ENCODE data around the gene PCGF5. TPM values are rescaled to one million over a fixed set of nuclear protein-coding genes. Genes with fewer than 3 reads are reported as not detected.

The PCGF5 gene
- total RNA-seq, 4 donors from 2014 or later: 46.2 to 63.5 (median 49.1) TPM

DNA sequence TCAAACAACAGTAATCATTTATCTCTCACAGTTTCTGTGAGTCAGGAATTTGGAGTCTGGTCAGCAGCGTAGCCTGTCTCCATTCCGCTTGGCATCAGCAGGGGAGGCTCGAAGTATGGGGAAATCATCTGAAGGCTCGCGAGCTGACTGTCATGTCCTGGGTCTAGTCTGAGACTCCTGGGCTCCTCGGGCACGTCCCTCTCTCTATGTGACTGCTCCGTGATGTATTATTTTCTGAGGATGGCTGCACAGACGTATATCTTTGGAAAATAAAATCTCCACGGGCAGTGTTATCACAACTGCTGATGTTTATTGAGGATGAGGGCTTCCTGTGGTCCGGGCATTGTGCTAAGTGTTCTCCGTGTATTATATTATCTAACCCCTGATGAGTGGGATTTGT, 23.3 kb upstream of the PCGF5 start:
- intact Hi-C loops (cut with DNase I; ENCODE audit: low total_unique reads) (no loop called here), in situ Hi-C loops (cut with MboI; ENCODE audit: low sequenced_read_pairs in 4 of 4) (no loop called here)
- peaks cover 57 to 65% of the 10 kb centered on the region in 2 donors for H3K4me1 ChIP-seq

DNA sequence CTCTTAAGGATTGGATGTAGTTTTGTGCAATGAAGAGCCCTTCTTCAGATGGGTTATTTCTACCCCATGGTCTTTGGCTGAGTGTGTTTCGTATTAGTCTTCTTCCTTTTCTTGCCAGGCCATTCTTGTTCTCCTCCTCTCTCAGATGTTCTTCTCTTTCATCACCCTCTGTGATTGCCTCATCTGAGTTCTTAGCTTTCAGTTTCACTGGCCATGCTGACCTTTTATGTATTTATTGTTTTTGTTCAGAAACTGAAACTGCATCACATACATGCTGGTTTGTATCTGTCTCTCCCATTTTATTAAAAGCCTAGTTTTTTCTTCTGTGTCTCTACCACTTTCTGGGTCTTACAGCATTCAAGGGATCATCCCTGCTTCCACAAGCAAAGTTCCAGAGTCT, 21.7 kb upstream of the PCGF5 start:
- H3K27ac ChIP-seq: peak overlapping the region; percentile 72 to 90 (median 81)
- peak; percentile 93 to 98 for ATAC-seq
- peak; percentile 36 for DNase-seq
- no peaks in the 10 kb centered on the region for H3K9me3 ChIP-seq
- H3K4me1 ChIP-seq: peaks cover 63 to 72% of the 10 kb centered on the region in 2 donors
- in situ Hi-C loops (cut with MboI; ENCODE audit: low sequenced_read_pairs in 4 of 4) (no loop called here), intact Hi-C loops (cut with DNase I; ENCODE audit: low total_unique reads) (loop anchor here (2.0 kb wide), 1 partner anchor 22 kb away; the partner anchor contains the start of gene PCGF5)
- no peak for TF ChIP-seq POLR2A (IDR thresholded peaks at IDR 0.05)
- TF ChIP-seq, protein P1, sequence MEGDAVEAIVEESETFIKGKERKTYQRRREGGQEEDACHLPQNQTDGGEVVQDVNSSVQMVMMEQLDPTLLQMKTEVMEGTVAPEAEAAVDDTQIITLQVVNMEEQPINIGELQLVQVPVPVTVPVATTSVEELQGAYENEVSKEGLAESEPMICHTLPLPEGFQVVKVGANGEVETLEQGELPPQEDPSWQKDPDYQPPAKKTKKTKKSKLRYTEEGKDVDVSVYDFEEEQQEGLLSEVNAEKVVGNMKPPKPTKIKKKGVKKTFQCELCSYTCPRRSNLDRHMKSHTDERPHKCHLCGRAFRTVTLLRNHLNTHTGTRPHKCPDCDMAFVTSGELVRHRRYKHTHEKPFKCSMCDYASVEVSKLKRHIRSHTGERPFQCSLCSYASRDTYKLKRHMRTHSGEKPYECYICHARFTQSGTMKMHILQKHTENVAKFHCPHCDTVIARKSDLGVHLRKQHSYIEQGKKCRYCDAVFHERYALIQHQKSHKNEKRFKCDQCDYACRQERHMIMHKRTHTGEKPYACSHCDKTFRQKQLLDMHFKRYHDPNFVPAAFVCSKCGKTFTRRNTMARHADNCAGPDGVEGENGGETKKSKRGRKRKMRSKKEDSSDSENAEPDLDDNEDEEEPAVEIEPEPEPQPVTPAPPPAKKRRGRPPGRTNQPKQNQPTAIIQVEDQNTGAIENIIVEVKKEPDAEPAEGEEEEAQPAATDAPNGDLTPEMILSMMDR (IDR thresholded peaks at IDR 0.05 in 4 of 5, conservative IDR thresholded peaks at IDR 0.05 in 1 of 5): no peak
- no peaks in the 10 kb centered on the region for H3K36me3 ChIP-seq
- H3K4me3 ChIP-seq: peak overlapping the region in 2 of 4 donors; percentile 16 to 19
- H3K27me3 ChIP-seq: no peaks in the 10 kb centered on the region

More for the DNA sequence above, 23.3 kb upstream of the PCGF5 start:
- H3K36me3 ChIP-seq: no peaks in the 10 kb centered on the region
- H3K27ac ChIP-seq: peak overlapping the region; percentile 21 to 90 (median 81)
- TF ChIP-seq, protein P1 (IDR thresholded peaks at IDR 0.05 in 4 of 5, conservative IDR thresholded peaks at IDR 0.05 in 1 of 5): no peak
- no peak for TF ChIP-seq POLR2A (IDR thresholded peaks at IDR 0.05)
- ATAC-seq: peak in 1 of 2 donors; percentile 19
- H3K9me3 ChIP-seq: no peaks in the 10 kb centered on the region
- peak in 1 of 2 donors; percentile 42 for DNase-seq
- no peak overlapping the region for H3K4me3 ChIP-seq
- H3K27me3 ChIP-seq: no peaks in the 10 kb centered on the region

DNA sequence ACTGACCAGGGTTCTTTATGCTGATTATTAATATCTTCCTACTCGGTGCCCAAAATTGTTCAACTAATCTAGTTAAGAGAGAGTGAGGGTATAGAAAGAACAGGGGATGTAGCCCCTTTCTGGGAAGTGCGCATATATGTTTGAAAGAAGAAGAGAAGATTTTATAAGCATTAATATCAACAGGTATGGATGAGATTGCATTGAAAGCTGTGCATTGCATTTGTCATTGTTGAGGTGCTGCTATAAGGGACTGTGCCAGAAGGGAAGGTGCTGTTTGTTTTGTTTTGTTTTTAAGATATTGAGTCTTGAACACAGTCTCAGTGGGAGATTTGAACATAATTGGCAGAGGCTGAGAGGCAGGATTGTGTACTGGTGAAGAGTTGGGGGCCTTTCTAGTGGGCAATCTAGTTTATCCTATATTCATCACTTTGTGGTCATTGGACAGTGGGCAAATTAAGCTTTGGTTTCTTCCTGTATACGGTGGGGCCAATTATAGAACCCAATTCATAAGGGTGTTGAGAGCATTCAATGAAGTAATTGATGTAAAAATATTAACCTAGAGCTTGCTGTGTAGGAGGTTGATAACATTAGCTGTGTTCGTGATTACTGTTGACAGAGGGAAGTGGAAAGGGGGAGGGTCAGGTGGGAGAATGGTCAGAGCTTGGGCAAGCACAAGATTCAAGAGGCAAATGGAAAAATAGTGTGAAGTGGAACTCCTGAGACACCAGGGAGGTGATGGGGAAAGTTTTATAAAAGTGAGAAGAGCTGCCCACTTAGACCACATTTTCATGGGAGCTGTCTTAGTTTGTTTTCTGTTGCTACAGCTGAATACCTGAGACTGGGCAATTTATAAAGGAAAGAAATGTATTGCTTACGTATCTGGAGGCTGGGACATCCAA, 19.9 kb upstream of the PCGF5 start:
- H3K4me3 ChIP-seq: no peak overlapping the region
- DNase-seq: no peak
- no peaks in the 10 kb centered on the region for H3K27me3 ChIP-seq
- ATAC-seq: no peak
- no peaks in the 10 kb centered on the region for H3K9me3 ChIP-seq
- TF ChIP-seq, protein P1 (IDR thresholded peaks at IDR 0.05 in 4 of 5, conservative IDR thresholded peaks at IDR 0.05 in 1 of 5): no peak
- TF ChIP-seq POLR2A (IDR thresholded peaks at IDR 0.05): no peak
- in situ Hi-C loops (cut with MboI; ENCODE audit: low sequenced_read_pairs in 4 of 4) (no loop called here), intact Hi-C loops (cut with DNase I; ENCODE audit: low total_unique reads) (no loop called here)
- peak overlapping the region in 3 of 4 donors; percentile 81 to 90 (median 81) for H3K27ac ChIP-seq
- peaks cover 62 to 81% of the 10 kb centered on the region in 2 donors for H3K4me1 ChIP-seq
- H3K36me3 ChIP-seq: no peaks in the 10 kb centered on the region

DNA sequence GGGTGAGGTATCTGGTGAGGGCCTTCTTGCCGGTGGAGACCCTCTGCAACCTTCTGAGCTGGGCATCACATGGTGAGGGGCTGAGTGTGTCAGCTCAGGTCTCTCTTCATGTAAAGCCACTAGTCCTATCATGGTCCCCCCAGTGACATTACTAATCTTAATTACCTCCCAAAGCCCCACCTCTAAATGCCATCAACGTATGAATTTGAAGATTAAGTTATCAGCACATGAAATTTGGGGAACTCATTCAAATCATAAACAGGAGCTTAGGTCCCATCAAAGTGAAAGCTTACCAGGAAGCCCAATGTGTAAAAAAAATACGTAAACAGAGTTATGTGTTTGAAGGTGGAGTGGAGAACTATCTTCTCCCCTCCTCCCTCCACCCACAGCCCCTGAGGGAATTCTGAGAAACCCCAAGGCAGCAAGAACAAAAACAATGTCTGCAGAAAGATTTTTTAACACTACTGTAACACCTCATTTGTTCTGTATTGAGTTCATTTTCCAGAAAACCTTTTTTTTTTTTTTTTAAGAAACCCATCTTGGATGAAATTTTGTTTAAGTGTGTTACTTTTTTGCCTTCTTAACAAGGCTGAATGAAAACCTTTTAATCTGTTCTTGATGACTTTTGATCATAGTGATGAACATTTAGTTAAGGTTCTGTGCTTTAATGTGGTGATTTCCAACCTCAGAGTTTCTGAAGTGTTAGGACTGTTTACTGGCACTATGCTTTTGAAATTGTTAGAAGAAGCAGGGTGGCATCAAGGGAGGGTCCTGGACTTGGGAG, 19.1 kb upstream of the PCGF5 start:
- Histone ChIP-seq H3K27me3 (no peaks in the 10 kb centered on the region), H3K27ac (peak overlapping the region in 2 of 4 donors; percentile 12 to 27), H3K4me3 (no peak overlapping the region), H3K9me3 (no peaks in the 10 kb centered on the region), H3K36me3 (no peaks in the 10 kb centered on the region), H3K4me1 (peaks cover 60 to 78% of the 10 kb centered on the region in 2 donors)
- DNase-seq: no peak
- intact Hi-C loops (cut with DNase I; ENCODE audit: low total_unique reads) (no loop called here), in situ Hi-C loops (cut with MboI; ENCODE audit: low sequenced_read_pairs in 4 of 4) (no loop called here)
- no peak for TF ChIP-seq POLR2A (IDR thresholded peaks at IDR 0.05)
- TF ChIP-seq, protein P1 (IDR thresholded peaks at IDR 0.05 in 4 of 5, conservative IDR thresholded peaks at IDR 0.05 in 1 of 5): no peak
- ATAC-seq: no peak

Measured in gastrocnemius medialis (tissue), 4 donors.